GM19438 (cell line): ENCODE data around the gene SAPCD1.

Experiments used
- ATAC-seq: cut with Tn5 transposase; IDR thresholded peaks from one replicate; pipeline ENCODE4 v1.9.1; 2021; ENCODE audit warnings: low read depth; ENCODE audit not compliant: unreplicated experiment

Gene SAPCD1

DNA sequence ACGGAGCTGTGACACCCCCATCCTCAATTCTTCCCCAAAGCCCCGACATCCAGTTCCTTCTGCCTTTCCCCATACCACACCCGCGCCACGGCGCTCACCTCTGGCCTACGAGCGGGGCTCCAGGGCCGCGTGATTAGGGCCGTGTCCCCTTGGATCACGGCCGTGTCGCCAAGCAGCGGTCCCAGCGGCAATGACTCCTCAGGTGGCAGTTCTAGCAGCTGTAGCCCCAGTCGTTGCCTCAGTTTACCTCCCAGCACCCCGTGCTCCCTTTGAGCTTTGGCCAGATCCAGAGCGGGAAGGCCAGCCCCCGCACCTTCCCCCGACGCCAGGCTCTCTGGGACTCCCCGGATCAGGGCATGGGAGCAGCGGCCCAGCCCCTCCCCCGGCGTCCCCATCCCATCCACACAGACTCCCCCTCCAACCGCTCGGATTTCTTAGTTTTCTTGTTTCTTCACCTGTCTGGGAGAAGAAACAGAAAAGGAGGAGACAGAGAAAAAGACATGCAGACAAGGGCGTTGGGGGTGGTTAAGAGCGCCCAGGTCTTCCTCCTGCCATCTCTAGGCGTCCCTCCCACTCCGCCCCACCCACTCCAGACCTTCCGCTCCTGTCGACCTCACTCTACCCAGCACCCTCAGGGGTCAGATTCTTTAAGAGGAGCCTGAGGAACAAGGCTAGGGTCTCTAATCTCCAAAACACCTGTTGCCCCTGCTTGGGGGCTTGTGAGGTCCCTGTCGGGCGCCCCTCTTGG lies 33.5 kb upstream of the SAPCD1 start, which contains the start of gene DDAH2:
DDAH2 (minus strand) TSS at position 533 of the 748 bp plus-strand sequence; CDS start at position 395, 138 bp downstream.
- no peak for ATAC-seq

DNA sequence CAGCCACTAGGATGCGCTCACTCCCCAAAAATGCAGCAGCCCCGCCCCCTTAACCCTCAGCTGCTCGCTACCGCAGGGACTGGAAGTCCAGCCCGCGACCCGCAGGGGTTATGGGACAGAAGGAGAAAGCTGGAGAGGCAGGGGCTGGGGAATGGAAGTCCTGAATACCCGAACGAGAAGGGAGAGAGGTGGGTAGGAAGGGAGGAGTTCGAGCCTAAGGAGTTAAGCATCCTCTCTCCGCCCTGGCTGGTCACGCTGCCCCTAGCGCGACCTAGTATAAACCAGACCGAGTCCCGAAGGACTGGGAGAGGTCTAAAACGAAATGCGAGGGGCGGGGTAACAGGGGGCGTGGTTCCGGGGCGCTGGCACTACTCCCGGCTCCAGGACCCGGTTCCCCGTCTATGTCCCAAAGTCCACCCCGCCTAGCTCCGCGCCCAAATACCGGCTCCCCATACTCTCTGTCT lies 32.9 kb upstream of the SAPCD1 start:
- ATAC-seq: peak; percentile 48

DNA sequence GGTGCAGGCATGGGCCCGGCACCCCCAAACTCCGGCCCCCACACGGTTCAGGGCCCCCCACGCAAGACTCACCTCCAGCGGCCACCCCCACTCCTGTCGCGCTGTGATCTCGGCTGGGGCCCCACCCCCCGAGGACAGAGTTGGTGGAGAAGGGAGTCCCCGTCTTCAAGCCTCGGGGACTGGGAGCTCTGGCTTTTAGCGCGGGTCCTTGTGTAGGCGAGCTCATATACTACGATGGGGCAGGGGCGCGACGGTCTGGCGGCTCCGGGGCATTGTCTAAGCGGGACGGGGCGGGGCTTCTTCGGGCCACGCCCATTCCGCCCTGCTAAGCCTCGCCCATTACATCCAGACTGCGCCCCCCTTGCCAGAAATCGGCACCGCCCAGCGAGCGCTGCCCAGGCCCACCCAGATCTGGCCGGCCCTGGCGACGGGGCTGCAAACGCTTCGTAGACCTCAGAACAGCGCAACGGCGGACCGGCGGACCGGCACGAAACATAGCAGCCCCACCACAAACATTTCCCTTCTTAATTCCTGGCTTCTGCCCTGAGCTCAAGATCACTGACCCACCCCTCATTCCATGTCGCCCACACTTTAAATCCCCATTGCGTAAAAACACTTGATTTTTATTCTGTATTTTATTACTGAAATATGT lies 32.4 kb upstream of the SAPCD1 start:
- ATAC-seq: peak; percentile 33

DNA sequence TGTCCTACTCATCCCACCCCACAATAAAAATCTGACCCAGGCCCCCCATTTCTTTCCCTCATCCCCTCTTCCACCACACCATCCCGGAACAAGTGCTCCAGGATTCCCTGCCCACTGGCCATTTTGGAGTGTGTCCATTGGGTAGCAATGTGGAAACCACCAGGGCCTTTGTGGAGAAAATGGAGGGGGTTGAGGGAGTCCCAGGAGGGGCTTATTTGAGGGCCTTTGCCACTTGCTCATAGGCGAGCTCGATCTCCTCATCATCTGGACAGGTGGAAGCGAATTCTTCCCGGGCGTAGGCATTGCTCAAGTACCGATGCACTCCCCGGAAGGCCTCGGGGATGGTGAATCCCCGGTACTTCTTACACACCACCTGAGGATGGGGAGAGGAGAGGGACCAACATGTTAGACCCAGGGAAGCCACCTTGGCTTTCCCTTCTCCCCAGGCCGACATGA lies 31.8 kb upstream of the SAPCD1 start:
- ATAC-seq: no peak

DNA sequence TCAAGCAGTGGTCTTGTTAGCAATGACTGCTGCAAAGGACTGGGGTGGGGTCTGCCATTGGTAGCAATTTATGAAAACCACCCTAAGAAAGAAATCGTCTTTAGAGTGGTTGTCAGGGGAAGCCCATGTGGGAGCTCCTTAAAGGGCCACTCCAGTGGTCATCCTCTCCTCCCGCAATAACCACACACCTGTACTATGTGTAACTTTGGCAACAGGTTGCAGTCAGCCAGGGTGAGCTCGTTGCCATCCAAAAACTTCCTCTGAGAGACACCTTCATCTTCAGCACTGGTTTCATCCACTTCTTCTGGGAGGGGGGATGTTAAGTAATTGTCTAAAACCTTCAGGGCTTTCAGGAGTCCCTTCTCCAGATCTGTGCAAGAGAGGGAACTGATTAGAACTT lies 30.4 kb upstream of the SAPCD1 start:
- ATAC-seq: no peak

DNA sequence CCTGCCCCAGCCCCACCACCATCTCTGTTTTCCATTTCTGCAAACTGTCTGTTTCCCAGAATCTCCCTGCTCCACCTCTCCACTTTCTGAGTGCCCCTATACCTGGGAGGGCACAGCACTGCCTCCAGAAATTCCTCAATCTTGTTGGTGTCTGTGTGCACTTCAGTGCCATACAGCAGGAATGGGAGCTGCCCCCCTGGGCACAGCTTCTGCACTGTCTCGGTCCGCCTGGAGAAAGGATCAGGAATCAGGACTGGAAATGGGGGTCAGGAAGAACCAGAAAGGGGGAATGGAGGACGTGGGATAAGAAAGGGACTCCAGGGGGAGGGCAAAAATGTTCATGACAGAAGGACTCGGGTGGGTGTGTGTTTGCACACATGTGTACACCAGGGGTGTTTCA lies 28.7 kb upstream of the SAPCD1 start:
- ATAC-seq: no peak

DNA sequence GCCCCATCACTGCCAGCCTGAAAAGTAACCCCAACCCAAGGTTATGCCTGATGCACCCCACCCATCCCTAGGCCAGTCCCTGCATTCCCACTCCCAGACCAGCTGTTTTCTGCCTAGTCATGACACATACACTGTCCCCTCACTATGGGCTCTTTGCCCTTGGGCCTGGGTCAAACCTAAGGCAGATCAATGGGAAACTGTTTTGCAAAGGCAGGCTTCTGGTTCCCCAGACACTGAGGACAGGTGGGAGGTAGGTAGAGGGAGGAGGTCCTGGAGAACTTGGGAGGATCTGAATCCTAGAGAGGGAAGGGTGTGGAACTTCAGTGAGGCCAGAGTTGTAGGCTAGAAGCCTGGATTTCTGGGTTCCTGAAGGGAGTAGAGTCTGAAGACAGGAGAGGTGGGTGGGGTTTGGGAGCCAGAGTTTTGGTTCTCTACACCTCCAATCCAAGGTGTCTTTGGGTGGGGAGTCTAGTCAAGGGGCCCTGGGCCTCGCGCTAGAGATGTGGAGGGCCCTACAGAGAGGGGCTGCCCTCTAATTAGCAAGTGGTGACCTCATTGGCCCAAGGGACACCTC lies 28.1 kb upstream of the SAPCD1 start:
- no peak for ATAC-seq

DNA sequence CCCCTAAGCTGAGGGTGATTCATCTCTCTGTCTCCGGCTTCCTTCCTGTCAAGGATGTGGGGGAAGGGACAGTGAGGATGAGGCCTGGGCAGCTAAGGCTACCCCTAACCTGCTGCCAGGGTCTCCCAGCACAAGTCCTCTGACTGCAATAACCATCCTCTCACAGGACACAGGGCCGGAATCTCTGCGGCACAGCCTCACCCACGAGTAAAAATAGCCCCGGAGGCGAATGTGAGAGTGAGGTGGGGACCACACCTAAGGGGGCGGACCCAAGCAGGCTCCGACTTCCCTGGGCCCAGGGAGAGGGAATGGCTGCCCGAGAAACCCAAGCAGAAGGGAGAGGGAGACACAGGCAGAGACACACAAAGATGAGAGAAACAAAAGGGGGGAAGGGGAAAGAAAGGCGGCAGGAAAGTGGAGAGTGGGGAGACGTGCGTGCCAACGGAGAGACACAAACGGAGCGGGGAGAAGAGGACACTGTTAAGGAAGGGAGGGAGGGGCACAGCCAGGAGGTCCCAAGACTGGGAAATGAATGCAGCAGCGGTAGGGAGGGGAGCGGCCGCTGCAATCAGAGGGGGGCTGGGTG lies 27.5 kb upstream of the SAPCD1 start:
- no peak for ATAC-seq

DNA sequence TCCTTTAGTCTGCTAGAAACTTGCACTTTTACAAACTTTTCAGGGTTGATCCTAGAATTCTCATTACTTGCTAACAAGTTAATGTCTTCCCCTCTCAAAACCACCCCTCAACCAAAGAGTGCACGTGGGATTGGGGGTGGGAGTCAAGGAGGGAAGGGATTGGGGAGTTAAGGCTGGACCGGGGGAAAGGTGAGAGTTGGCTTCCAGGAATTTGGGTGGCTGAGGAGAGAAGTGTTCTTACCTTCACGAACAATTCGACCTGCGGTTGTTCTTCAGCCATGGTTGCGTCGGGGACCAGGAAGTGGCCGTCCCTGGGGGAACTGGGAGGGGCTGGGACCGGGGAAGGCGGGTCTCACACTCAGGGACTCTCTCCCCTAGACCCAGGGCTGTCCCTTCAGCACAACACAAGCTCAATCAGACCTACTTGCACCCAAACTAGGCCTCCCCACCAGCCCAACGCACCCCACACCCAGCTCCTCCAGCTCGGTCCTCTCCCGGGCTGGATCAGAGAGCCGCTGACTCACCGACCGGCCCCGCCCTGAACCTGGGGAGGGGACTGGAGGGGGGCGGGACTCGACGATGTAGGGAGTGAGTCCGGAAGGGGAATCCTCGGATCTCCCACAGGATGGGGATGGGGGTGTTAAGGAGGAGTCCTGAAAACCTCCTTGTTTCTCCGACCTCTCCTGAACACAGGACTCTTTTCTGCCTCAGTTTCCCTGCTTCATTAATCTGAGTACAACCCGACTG lies 26.3 kb upstream of the SAPCD1 start, which contains the start of gene CLIC1:
CLIC1 (minus strand) TSS at position 510 of the 747 bp plus-strand sequence; CDS start at position 280, 230 bp downstream.
- ATAC-seq: no peak

DNA sequence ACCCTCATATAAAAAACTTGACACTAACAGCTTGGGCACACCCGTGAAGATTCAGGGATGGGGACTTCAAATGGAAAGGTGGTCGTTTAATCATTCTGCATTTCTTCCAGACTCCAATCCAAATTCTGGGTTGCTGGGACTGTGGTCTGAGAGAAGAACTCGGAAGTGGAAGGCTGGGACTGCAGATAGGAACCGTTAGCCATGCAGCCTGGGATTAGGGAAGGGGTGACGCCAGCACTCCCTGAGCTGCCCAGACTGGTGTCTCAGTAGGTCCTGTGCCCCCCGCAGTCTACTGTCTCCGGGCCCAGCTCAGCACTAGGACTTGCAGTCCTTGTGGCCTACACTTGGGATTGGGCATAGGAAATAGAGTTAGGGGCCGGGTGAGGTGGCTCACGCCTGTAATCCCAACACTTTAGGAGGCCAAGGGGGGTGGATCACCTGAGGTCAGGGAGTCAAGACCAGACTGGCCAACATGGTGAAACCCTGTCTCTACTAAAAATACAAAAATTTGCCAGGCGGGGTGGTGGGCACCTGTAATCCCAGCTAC lies 25.6 kb upstream of the SAPCD1 start:
- no peak for ATAC-seq

DNA sequence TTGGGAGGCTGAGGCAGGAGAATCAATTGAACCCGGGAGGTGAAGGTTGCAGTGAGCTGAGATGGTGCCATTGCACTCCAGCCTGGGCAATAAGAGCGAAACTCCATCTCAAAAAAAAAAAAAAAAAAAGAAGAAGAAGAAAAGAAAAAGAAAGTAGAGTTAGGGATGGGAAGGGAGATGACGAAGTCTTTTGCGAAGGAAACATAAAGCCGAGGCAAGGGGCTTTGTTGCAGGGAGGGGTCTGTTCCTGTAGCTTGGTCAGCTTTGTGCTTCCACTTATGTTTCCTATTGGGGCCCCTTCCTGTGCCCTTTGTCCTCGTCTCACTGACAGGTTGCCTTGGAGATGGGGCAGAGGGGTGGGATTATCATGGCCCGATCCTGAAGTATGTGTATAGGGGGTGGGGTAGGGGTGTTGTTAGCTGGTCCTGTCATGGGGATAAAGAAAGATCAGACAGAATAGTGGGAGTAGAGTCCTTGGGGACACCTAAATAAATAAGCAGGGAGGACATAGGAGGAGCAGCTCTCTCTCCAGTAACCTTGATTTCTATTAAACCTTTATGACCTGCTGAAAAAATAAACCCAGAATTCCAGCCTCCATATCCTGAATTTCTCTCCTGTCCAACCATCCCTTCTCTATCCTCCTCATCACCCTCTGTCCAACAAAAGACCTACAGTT lies 25.0 kb upstream of the SAPCD1 start:
- no peak for ATAC-seq

DNA sequence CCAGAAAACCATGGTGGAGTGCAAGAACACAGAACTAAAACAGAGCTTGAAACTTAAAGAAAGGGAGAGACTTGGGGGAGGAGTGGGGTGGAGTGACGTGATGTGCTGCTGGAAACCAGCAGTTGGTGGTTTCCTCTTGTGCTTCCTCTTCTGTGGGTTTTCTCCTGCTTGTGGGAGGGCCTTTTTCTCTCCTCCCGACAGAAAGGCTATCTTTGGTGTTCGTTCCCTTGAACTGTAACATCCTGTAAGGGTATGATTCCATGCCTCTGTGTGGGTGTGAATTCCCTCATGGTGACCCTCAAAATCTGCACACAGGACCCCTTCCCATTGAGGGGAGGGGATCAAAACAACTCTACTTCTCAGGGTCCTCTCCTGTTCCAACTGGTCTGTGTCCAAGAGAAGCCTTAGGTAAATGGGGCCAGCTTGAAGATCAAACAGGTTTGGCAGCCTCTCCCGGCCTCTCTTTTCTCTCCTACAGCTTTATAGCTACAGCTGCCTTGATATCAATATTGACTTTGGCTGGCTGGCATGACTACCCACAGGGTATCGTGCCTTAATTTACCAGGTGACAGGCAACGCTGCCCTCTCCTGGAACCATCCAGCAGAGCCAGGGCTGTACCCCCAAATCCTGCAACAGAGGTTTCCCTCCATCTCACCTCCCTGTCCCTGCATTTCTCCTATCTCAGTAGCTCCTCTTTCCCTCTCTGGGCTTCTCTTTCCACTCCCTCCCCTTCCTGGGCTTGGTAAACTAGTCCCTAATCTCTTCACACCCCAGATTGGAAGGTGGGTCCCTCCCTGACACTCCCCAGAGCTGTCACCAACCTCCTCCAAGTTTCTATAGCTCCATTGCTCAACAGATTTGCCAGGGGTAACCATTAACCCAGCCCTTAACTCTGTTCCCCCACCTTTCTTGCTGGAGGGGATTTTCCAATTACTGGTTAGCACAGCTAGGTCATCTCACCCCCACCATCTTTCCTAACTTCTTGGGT lies 24.2 kb upstream of the SAPCD1 start:
- no peak for ATAC-seq

DNA sequence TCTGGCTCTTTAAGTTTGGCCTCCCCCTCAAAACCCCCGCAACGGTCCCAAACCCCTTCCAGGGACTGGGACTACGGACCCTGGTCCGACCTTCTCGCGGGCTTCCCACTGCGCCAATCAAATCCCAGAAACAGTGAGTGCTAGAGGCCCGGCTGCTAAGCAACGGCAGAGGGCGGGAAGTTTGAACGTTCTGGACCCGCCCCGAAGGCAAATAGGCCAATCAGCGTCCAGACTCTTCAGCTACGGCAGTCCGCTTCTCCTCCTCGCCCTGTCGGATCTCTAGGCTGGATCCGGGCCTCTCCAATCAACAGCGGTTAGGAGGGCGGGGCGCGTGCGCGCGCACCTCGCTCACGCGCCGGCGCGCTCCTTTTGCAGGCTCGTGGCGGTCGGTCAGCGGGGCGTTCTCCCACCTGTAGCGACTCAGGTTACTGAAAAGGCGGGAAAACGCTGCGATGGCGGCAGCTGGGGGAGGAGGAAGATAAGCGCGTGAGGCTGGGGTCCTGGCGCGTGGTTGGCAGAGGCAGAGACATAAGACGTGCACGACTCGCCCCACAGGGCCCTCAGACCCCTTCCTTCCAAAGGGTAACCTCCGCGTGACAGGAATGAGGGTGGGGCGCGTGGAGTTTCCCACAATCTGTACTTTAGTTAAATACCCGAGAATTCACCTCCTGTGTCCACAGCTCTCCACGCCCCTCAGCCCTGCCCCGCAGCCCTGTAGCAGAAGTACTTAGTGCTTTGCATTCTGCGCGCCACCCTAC lies 22.6 kb upstream of the SAPCD1 start, which contains the start of gene MSH5:
MSH5 (plus strand) TSS at position 367 of the 758 bp plus-strand sequence. CDS start 462 bp downstream, outside the sequence.
- peak; percentile 52 for ATAC-seq

DNA sequence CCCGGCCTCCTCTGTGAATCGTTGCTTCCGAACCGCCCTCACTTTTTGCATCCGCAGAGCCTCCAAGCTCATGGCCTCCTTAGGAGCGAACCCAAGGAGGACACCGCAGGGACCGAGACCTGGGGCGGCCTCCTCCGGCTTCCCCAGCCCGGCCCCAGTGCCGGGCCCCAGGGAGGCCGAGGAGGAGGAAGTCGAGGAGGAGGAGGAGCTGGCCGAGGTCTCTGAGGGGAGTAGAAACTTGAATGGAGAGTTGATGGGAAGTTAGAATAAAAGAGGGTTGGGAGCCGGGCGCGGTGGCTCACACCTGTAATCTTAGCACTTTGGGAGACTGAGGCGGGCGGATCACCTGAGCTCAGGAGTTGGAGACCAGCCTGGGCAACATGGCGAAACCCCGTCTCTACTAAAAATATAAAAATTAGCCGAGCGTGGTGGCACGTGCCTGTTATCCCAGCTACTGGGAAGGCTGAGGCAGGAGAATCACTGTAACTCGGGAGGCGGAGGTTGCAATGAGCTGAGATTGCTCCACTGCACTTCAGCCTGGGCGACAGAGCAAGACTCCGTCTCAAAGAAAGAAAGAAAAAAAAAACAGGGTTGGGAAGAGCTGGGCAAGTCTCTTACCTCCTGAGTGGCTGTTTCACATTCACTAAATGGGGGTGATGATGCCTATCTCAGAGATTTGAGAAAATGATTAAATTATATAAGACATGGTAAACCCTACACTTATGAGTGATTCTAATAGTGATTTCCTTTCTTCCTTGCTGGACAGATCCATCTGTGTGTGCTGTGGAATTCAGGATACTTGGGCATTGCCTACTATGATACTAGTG lies 21.8 kb upstream of the SAPCD1 start:
- no peak for ATAC-seq

DNA sequence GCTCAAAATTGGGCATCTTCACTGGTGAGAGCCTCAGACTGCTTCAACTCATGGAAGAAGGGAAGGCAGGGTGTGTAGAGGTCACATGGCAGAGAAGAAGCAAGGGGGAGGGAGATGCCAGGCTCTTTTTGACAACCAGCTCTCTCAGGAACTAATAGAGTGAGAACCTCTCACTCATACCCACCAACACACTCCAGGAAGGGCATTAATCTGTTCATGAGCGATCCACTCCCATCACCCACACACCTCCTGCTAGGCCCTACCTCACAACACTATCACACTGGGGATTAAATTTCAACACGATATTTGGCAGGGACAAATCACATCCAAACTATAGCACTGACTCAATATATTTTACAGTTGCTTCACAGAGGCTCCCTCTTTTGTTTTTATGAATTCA lies 20.6 kb upstream of the SAPCD1 start:
- ATAC-seq: no peak

DNA sequence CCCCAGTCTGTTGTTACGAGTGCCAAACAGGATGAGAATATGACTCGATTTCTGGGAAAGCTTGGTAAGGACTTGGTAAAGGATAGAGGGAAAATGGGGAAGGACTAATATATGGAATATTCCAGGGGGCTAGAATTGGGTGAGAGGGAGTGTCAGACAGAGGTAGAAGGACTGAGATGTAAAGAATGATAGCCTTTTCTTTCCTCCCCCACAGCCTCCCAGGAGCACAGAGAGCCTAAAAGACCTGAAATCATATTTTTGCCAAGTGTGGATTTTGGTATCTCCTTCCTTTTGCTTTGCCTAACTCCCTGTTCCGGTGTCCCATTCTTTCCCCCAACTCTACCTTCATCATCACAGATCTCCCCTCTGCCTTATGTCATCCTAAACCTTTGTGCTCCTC lies 19.6 kb upstream of the SAPCD1 start:
- ATAC-seq: no peak

DNA sequence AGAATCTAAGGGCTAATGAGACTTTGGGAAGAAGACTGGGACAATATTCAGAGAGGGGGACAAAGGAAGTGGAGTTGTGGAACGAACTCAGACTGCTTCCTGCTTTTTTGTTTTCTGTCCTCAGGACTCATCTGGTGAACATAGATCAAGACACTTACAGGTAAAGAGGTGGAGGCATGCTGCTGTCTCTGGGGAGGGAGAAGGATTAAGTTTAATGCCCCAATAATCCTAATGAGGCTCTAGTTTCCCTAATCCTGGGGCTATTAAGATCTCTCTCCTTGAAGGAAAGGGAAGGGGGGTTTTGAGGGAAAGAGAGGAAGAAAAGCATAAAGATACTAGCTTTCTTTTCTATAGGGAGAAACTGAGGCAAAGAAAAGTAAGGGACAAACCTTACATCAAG lies 18.0 kb upstream of the SAPCD1 start:
- no peak for ATAC-seq
